GM12801 (cell line): ENCODE measurements around the gene LIPI.

Experiments
- TF ChIP-seq, protein P1 (sequence below): IDR thresholded peaks from one replicate; pipeline ENCODE4 v1.5.1; 2011; ENCODE audit warnings: control low read depth; ENCODE audit not compliant: insufficient read length; ENCODE audit errors: extremely low read depth

LIPI gene

DNA sequence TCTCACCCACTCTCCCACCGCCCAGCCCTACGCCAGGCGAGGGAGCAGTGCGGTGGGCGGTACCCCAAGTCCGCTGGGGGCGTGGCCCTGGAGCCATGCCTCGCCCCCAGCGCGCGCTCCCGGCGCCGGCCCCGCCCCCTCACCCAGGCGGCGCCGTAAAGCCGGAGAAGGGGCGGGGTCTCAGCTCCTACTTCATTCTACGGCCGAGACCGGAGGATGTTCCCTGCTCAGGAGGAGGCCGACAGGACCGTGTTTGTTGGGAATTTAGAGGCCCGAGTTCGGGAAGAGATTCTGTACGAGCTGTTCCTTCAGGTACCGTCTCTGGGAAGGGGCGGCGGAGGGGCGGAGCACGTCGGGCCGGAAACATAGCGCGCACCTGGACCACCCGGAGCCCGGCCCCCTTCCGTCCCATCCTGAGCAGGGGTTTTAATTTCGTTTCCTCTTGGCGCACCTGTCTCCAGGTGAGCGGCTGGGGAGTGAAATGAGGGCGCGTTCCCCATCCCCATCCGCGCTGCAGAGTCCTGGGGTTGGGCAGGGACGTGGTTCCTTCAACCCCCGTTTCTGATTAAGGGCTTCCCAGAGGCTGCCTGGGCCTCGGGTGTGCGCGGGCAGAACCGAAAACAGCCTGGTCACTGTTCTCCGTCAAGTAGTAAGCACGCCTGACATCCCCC is 5.4 kb upstream of the LIPI start, which contains the start of gene RBM11:
RBM11 (plus strand) TSS at position 187 of the 671 bp plus-strand sequence; CDS start at position 217, 30 bp downstream.
- TF ChIP-seq, protein P1, sequence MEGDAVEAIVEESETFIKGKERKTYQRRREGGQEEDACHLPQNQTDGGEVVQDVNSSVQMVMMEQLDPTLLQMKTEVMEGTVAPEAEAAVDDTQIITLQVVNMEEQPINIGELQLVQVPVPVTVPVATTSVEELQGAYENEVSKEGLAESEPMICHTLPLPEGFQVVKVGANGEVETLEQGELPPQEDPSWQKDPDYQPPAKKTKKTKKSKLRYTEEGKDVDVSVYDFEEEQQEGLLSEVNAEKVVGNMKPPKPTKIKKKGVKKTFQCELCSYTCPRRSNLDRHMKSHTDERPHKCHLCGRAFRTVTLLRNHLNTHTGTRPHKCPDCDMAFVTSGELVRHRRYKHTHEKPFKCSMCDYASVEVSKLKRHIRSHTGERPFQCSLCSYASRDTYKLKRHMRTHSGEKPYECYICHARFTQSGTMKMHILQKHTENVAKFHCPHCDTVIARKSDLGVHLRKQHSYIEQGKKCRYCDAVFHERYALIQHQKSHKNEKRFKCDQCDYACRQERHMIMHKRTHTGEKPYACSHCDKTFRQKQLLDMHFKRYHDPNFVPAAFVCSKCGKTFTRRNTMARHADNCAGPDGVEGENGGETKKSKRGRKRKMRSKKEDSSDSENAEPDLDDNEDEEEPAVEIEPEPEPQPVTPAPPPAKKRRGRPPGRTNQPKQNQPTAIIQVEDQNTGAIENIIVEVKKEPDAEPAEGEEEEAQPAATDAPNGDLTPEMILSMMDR = no peak

DNA sequence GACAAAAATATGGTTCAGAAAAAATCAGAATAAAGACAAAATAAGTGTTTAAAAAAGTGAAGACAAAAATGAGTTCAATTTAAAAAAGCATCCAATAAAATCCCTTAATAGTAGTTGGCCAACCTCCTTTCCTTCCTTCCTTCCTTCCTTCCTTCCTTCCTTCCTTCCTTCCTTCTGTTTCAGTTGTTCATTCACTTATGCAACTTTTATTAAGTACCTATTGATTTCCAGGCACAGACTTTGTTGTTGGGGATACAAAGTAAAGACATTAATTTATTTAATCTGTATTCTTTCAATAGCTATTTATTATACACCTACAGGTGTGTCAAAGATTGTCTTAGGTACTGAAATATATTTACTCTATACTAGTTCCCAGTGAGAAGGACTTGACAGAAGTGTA is 2.4 kb upstream of the LIPI start:
- TF ChIP-seq, protein P1 = no peak

DNA sequence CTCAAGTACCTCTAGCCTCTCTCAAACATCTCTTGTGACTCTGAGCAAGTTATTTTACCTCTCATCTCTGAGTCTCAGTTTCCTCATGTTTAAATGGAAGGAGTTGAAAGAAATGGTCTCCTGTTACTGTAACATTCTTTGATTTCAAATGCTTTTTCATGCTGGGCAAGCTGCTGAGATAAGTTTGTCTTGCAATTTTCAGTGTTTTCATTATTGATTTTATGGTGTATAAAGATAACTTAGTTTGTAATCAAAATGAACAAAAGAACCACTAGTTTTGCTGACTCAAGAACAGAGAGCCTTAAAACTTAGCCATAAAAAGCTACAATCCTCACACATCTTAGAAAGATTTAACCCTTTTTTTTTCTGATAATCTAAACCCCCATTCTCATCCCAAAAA is 4.5 kb downstream of the LIPI start:
- TF ChIP-seq, protein P1 = no peak

DNA sequence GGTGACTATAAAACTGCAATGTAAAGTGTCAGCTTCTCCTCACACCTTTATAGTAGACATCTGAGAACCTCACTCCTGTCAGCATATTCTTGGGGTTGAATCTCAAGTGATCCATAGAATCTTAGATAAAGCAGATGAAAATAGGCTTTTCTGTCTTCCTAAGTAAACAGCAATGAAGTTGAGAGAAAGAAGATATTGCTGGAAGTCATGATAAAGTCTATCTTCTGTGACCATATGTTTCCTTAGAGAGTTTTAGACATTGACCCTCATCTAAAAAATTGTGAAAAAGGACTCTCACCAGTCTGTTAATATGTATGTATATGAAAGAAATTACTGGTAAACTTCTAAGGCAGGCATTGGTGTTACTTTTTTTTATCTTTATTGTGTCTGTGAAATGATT is 66.8 kb downstream of the LIPI start:
- TF ChIP-seq, protein P1 = no peak

DNA sequence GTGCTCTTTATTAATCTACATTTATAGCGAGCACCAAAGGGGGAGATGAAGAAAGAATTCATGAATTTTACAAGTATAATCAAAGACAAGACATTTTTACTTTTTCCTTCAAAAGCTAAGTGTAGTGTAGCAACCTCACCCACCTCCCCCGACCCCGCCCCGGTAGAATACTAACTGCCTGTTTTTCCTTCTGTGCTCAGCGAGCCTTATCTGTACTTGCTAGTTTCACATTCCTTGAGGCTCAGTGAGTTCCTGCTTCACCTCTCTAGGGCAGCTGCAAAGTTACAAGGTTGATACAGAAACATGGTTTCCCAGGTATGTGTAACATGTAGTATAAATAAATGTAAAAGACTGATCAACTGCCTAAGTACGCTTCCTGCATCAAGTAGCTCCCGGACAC is 86.5 kb downstream of the LIPI start:
- TF ChIP-seq, protein P1 = no peak

DNA sequence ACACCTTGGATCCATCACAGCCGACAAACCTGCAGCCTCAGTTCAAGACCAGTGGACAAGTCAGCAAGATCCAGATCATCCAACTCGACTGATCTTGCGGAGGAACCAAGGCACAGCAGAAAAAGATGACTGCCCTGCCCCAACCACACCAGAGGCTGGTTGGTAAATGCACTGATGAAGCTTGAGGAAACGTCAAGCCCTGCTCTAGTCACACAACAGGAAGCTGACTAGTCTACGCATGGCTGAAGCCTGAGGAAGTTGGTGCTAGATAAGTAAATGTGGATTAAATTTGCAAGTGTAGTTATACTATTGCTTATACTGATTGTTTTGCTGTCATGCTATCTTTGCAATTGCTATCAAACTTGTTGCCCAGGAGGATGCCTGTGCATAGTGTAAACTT is 89.0 kb downstream of the LIPI start:
- TF ChIP-seq, protein P1 = no peak

DNA sequence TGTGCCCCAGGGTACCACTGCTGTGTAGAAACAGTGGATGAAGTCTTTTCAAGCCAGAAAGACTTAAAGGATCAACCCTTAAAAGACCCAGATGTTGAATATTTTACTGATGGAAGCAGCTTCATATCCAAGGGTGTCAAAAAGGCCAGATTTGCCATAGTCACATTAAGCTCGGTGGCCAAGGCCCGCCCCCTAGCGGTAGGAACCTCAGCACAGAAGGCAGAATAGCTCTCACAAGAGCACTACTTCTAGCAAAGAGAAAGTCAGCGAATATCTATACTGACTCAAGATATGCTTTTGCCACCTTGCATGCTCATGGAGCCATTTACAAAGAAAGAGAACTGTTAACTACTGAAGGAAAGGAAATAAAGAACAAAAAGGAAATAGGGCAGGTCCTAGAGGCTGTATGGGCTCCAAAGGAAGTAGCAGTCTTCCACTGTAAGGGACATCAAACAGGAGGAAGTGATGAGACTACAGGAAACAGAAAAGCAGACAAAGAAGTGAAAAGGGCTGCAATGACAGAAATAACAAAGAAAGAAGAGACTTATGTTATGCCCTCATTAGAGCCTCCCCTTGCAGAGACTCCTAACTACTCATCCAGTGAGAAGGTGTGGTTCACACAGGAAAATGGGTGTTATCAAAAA is 90.5 kb downstream of the LIPI start:
- TF ChIP-seq, protein P1 = no peak
